Panc1 (cell line): Measurements from ENCODE around the gene DIMT1.

ENCODE experiments used
- POLR2AphosphoS5 ChIP-seq: IDR thresholded peaks from 2 replicates; pipeline ENCODE4 v1.6.1; 2012; ENCODE audit warnings: mild to moderate bottlenecking, low read depth, low read length, moderate library complexity
- SIN3A ChIP-seq: IDR thresholded peaks from 2 replicates; pipeline ENCODE4 v1.6.1; 2012; ENCODE audit warnings: low read depth, mild to moderate bottlenecking, low read length, moderate library complexity, borderline replicate concordance; ENCODE audit not compliant: insufficient read depth
- TCF7L2 ChIP-seq: IDR thresholded peaks from 2 replicates; pipeline ENCODE4 v1.6.1; 2011; ENCODE audit warnings: mild to moderate bottlenecking, low read depth, low read length, inconsistent platforms
- TF ChIP-seq, protein P1 (sequence below): fragments of 450-650 bp; IDR thresholded peaks from 2 replicates; pipeline ENCODE4 v1.5.1; 2017; ENCODE audit warnings: mild to moderate bottlenecking
- TF ChIP-seq, protein P2 (sequence below), 2 experiments: IDR thresholded peaks; 2 replicates each; pipeline ENCODE4 v1.6.1; 2011 to 2012; ENCODE audit warnings: low read depth in 2 of 2, control low read depth in 1 of 2, low read length in 1 of 2, mild to moderate bottlenecking in 1 of 2, moderate library complexity in 1 of 2; ENCODE audit not compliant: insufficient read depth in 1 of 2

DNA sequence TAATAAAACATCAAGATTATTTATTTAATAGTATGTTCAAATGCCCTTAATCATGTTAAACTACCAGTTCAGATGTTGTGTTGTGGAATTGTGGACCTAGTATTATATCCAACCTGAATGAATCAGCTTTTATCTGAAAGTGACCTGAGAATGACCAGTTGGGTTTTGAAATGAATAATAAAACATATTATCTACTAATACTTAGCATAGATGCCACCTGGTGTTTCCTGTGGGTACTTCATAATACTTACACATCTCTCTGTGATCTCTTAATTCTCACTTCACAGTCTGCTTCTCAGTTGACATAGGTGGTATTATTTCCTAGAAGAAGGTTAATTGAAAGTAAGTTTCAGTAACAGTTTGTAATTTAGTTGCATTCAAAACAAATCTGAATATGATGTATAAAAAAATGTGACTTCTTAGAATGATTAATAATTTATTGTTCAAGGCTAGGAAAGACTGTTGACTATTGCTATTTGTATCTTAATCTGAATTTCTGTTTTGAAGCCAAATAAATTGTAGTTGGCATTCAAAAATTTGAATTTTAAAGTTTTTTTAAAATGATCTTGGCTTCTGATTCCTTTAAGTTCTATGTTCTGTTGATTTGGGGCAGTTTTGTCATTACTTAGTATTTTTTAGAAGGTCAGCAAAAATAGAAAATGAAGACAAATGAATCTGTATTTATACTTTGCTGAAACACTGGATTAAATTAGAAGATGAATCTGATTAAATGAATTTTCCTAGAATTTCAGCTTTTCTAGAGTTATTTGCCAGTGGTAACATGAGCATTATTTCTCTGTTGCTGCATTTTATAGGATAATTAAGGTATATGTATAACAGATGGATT is 49.5 kb downstream of the DIMT1 start:
- TF ChIP-seq, protein P1, sequence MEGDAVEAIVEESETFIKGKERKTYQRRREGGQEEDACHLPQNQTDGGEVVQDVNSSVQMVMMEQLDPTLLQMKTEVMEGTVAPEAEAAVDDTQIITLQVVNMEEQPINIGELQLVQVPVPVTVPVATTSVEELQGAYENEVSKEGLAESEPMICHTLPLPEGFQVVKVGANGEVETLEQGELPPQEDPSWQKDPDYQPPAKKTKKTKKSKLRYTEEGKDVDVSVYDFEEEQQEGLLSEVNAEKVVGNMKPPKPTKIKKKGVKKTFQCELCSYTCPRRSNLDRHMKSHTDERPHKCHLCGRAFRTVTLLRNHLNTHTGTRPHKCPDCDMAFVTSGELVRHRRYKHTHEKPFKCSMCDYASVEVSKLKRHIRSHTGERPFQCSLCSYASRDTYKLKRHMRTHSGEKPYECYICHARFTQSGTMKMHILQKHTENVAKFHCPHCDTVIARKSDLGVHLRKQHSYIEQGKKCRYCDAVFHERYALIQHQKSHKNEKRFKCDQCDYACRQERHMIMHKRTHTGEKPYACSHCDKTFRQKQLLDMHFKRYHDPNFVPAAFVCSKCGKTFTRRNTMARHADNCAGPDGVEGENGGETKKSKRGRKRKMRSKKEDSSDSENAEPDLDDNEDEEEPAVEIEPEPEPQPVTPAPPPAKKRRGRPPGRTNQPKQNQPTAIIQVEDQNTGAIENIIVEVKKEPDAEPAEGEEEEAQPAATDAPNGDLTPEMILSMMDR = peak; percentile 59; the same call in 1 of the 2 replicates
- TF ChIP-seq TCF7L2 (no peak), SIN3A (no peak), POLR2AphosphoS5 (no peak)
- TF ChIP-seq, protein P2, sequence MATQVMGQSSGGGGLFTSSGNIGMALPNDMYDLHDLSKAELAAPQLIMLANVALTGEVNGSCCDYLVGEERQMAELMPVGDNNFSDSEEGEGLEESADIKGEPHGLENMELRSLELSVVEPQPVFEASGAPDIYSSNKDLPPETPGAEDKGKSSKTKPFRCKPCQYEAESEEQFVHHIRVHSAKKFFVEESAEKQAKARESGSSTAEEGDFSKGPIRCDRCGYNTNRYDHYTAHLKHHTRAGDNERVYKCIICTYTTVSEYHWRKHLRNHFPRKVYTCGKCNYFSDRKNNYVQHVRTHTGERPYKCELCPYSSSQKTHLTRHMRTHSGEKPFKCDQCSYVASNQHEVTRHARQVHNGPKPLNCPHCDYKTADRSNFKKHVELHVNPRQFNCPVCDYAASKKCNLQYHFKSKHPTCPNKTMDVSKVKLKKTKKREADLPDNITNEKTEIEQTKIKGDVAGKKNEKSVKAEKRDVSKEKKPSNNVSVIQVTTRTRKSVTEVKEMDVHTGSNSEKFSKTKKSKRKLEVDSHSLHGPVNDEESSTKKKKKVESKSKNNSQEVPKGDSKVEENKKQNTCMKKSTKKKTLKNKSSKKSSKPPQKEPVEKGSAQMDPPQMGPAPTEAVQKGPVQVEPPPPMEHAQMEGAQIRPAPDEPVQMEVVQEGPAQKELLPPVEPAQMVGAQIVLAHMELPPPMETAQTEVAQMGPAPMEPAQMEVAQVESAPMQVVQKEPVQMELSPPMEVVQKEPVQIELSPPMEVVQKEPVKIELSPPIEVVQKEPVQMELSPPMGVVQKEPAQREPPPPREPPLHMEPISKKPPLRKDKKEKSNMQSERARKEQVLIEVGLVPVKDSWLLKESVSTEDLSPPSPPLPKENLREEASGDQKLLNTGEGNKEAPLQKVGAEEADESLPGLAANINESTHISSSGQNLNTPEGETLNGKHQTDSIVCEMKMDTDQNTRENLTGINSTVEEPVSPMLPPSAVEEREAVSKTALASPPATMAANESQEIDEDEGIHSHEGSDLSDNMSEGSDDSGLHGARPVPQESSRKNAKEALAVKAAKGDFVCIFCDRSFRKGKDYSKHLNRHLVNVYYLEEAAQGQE (IDR thresholded peaks at IDR 0.05; ENCODE audit: insufficient read depth in 1 of 2, low read depth in 2 of 2, low read length in 1 of 2) = no peak
